ENCODE data around the gene ANO4. TPM values are rescaled to one million over a fixed set of nuclear protein-coding genes. Genes with fewer than 3 reads are reported as not detected.

The ANO4 gene
- total RNA-seq, 3 donors from 2014 or later = 0.33 to 1.0 (median 0.80) TPM

DNA sequence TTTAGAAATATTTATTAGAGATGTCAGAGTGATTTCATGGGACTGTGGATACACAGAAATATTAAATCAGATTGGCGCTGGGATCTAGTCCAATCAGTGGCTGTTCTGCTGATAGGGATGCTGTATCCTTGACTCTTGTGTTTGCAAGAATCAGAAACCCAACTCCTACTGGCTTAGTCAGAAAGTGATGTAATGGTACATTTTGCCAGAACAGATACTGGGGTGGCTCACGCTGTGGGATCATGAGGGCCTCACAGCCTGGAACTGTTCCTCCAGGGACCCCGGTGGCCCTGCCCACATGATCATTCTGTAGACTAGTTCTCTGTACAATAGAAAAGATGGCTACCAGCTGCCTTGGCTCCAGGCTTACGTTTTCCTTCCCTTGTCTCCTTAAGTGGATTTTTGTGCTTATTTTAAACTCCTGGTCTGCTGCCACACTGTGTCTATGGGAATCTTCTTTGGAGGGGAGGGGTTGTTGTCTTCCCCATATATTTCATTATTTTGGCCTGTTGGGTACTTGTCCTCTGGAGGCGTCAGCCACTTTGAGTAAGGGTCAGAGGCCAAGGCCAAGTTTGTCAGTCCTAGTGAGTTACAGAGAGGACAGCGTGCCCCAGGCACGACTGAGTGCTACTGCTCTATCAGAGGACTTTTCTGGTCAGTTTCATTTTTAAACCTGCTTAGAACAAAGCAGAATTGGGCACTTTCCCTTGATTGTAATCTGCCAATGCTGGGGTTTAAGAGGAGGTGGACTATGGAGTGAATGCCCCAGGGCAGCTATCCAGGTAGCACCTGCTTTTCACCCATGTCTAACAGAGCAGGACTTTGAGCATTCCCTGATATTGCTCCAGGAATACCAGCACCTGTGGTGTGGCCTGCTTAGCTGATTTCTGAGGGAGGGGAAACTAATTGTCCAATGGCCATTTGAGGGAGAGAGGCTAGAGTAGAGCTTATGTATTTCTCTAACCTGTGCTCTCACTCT lies 251.2 kb downstream of the ANO4 start:
- Histone ChIP-seq H3K4me3 (no peak overlapping the region), H3K27me3 (no peaks in the 10 kb centered on the region), H3K27ac (no peak overlapping the region), H3K36me3 (no peaks in the 10 kb centered on the region), H3K4me1 (peaks cover 0 to 4% of the 10 kb centered on the region in 2 donors), H3K9me3 (no peaks in the 10 kb centered on the region)
- TF ChIP-seq, protein P1, sequence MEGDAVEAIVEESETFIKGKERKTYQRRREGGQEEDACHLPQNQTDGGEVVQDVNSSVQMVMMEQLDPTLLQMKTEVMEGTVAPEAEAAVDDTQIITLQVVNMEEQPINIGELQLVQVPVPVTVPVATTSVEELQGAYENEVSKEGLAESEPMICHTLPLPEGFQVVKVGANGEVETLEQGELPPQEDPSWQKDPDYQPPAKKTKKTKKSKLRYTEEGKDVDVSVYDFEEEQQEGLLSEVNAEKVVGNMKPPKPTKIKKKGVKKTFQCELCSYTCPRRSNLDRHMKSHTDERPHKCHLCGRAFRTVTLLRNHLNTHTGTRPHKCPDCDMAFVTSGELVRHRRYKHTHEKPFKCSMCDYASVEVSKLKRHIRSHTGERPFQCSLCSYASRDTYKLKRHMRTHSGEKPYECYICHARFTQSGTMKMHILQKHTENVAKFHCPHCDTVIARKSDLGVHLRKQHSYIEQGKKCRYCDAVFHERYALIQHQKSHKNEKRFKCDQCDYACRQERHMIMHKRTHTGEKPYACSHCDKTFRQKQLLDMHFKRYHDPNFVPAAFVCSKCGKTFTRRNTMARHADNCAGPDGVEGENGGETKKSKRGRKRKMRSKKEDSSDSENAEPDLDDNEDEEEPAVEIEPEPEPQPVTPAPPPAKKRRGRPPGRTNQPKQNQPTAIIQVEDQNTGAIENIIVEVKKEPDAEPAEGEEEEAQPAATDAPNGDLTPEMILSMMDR (IDR thresholded peaks at IDR 0.05) = no peak
- TF ChIP-seq POLR2A (IDR thresholded peaks at IDR 0.05) (no peak), POLR2AphosphoS5 (IDR thresholded peaks at IDR 0.05) (no peak)
- intact Hi-C loops (cut with DNase I; ENCODE audit: low total_unique reads) = no loop called here
- DNase-seq (ENCODE audit: low spot score in 2 of 2) = no peak

DNA sequence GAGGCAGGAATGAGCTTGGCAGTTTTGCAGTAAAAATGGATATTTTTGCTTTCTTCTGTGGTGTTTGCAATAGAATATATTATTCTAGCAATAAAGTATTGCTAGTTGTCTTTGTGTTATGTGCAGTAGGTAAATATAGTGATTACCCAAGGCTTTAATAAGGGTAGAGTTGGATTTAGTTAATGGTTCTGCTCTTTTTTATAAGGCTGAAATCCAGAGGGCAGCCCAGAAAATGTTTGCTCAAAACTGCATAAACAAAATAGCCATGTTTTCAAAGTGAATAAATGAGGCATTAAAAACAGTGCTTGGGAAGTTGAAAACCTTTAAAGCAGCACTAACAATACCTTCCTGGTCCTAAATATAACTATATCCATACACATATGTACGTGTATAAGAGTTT lies 253.1 kb downstream of the ANO4 start:
- Histone ChIP-seq H3K36me3 (no peaks in the 10 kb centered on the region), H3K9me3 (no peaks in the 10 kb centered on the region), H3K27me3 (no peaks in the 10 kb centered on the region), H3K27ac (no peak overlapping the region), H3K4me3 (no peak overlapping the region), H3K4me1 (peaks cover 0 to 4% of the 10 kb centered on the region in 2 donors)
- TF ChIP-seq POLR2AphosphoS5 (IDR thresholded peaks at IDR 0.05) (no peak), POLR2A (IDR thresholded peaks at IDR 0.05) (no peak)
- TF ChIP-seq, protein P1 (IDR thresholded peaks at IDR 0.05) = no peak
- no peak for DNase-seq (ENCODE audit: low spot score in 2 of 2)
- intact Hi-C loops (cut with DNase I; ENCODE audit: low total_unique reads) = no loop called here

GRCh38 chr12:101050631-101051030 lies 256.1 kb downstream of the ANO4 start:
- Histone ChIP-seq H3K36me3 (no peaks in the 10 kb centered on the region), H3K4me1 (no peaks in the 10 kb centered on the region), H3K27me3 (no peaks in the 10 kb centered on the region), H3K4me3 (no peak overlapping the region), H3K9me3 (no peaks in the 10 kb centered on the region), H3K27ac (no peak overlapping the region)
- no peak for DNase-seq (ENCODE audit: low spot score in 2 of 2)
- intact Hi-C loops (cut with DNase I; ENCODE audit: low total_unique reads) = no loop called here
- TF ChIP-seq POLR2AphosphoS5 (IDR thresholded peaks at IDR 0.05) = no peak
- TF ChIP-seq POLR2A (IDR thresholded peaks at IDR 0.05) = no peak
- TF ChIP-seq, protein P1 (IDR thresholded peaks at IDR 0.05) = no peak

DNA sequence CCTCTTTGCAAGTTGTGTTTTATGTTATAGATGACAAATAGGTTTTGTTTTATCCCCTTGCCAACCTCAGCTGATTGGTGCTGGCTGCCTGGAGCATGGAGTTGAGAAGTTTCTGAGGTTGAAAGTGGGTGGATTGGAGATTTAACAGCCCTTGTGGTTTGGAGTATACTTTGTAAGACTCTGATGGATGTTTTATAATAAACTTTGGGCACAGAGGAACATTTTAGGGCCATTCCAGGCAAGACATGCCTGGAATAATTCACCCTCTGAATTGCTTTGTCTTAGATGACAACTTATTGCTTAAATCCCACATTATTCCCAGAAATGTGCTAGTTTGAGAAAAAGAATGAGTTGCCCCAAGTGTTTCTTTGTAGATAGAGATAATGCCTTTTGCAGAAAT lies 256.6 kb downstream of the ANO4 start:
- intact Hi-C loops (cut with DNase I; ENCODE audit: low total_unique reads) = no loop called here
- Histone ChIP-seq H3K9me3 (no peaks in the 10 kb centered on the region), H3K36me3 (no peaks in the 10 kb centered on the region), H3K4me1 (no peaks in the 10 kb centered on the region), H3K27me3 (no peaks in the 10 kb centered on the region), H3K4me3 (no peak overlapping the region), H3K27ac (no peak overlapping the region)
- TF ChIP-seq POLR2AphosphoS5 (IDR thresholded peaks at IDR 0.05) = no peak
- no peak for TF ChIP-seq POLR2A (IDR thresholded peaks at IDR 0.05)
- TF ChIP-seq, protein P1 (IDR thresholded peaks at IDR 0.05) = no peak
- DNase-seq (ENCODE audit: low spot score in 2 of 2) = no peak

- peak overlapping the region; percentile 44 to 62 for H3K27ac ChIP-seq
- TF ChIP-seq POLR2AphosphoS5 (IDR thresholded peaks at IDR 0.05) = peak in 1 of 3 donors; percentile 17
- no peak for TF ChIP-seq POLR2A (IDR thresholded peaks at IDR 0.05)
- no peaks in the 10 kb centered on the region for H3K4me1 ChIP-seq
Measured at GRCh38 chr12:101051901-101052550, 257.4 kb downstream of the ANO4 start.

More at GRCh38 chr12:101051901-101052550, 257.4 kb downstream of the ANO4 start:
- Histone ChIP-seq H3K9me3 (no peaks in the 10 kb centered on the region), H3K27me3 (no peaks in the 10 kb centered on the region), H3K36me3 (no peaks in the 10 kb centered on the region), H3K4me3 (no peak overlapping the region)
- DNase-seq (ENCODE audit: low spot score in 2 of 2) = no peak
- intact Hi-C loops (cut with DNase I; ENCODE audit: low total_unique reads) = no loop called here
